ENCODE data around the gene CLN5.

The CLN5 gene

DNA sequence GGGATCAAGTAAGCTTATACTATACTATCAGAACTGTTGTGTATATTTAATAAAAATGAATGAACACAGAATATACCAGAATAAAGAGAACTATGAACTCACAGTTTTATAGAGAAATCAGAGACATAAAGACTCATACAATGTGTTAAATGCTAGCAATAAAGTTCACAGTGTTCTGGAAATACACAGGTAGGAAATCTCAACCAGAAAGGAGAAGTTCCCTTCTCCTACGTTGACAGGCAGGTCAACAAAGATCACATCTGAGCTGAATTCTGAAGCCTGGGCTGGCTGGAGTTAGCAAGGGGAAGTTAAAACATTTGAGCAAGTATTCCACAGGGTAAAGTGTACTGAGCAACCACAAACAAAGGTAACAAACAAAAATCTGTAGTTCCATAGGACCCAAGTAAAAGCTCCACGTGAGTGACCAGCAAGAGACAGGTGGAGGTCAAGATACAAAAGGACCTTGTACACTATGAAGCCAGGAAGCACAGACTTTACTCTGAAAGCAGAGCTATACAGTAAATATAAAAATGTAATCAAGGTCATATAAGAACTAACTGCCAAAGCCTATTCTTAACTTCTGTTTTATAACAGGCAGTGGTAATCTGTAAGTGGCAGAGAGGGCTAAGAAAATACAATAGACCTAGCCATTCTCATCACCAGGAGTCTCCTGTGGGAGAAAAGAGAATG lies 22.1 kb downstream of the CLN5 start:
- Histone ChIP-seq H2AFZ (ENCODE audit: low read depth, low read length, severe bottlenecking) (no peak overlapping the region), H3K4me2 (ENCODE audit: low read depth, low read length, poor library complexity, severe bottlenecking) (no peak overlapping the region), H3K9me2 (replicated peaks; ENCODE audit: insufficient read depth, low read length) (no peaks in the 10 kb centered on the region), H3K4me3 (ENCODE audit: insufficient read depth, low read length, poor library complexity, severe bottlenecking) (no peak overlapping the region), H3K9me3 (ENCODE audit: insufficient read depth, low read length) (no peaks in the 10 kb centered on the region), H4K20me1 (ENCODE audit: low read depth, low read length) (no peaks in the 10 kb centered on the region), H3K9ac (ENCODE audit: low read length) (no peak overlapping the region), H3K27me3 (ENCODE audit: low read length) (no peaks in the 10 kb centered on the region), H3K79me2 (ENCODE audit: insufficient read depth, low read length) (peaks cover 47% of the 10 kb centered on the region), H3K36me3 (ENCODE audit: low read length) (peaks cover 74% of the 10 kb centered on the region), H3K27ac (ENCODE audit: low read depth, low read length) (no peak overlapping the region), H3F3A (ENCODE audit: insufficient read depth) (peaks cover 20% of the 10 kb centered on the region)
- TF ChIP-seq EZH2phosphoT487 (conservative IDR thresholded peaks at IDR 0.05; ENCODE audit: low read length), result no peak
- TF ChIP-seq, protein P1, sequence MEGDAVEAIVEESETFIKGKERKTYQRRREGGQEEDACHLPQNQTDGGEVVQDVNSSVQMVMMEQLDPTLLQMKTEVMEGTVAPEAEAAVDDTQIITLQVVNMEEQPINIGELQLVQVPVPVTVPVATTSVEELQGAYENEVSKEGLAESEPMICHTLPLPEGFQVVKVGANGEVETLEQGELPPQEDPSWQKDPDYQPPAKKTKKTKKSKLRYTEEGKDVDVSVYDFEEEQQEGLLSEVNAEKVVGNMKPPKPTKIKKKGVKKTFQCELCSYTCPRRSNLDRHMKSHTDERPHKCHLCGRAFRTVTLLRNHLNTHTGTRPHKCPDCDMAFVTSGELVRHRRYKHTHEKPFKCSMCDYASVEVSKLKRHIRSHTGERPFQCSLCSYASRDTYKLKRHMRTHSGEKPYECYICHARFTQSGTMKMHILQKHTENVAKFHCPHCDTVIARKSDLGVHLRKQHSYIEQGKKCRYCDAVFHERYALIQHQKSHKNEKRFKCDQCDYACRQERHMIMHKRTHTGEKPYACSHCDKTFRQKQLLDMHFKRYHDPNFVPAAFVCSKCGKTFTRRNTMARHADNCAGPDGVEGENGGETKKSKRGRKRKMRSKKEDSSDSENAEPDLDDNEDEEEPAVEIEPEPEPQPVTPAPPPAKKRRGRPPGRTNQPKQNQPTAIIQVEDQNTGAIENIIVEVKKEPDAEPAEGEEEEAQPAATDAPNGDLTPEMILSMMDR (IDR thresholded peaks at IDR 0.05; ENCODE audit: insufficient read depth, low read length, poor library complexity, severe bottlenecking), result no peak

- peaks cover 58% of the 10 kb centered on the region for H3K79me2 ChIP-seq (ENCODE audit: insufficient read depth, low read length)
- no peak overlapping the region for H3K4me2 ChIP-seq (ENCODE audit: low read depth, low read length, poor library complexity, severe bottlenecking)
- H3K9me3 ChIP-seq (ENCODE audit: insufficient read depth, low read length), result no peaks in the 10 kb centered on the region
- H3K36me3 ChIP-seq (ENCODE audit: low read length), result peaks cover 72% of the 10 kb centered on the region
- H3K4me3 ChIP-seq (ENCODE audit: insufficient read depth, low read length, poor library complexity, severe bottlenecking), result no peak overlapping the region
- H3F3A ChIP-seq (ENCODE audit: insufficient read depth), result peaks cover 28% of the 10 kb centered on the region
- no peaks in the 10 kb centered on the region for H3K9me2 ChIP-seq (replicated peaks; ENCODE audit: insufficient read depth, low read length)
- no peak overlapping the region for H3K9ac ChIP-seq (ENCODE audit: low read length)
- H4K20me1 ChIP-seq (ENCODE audit: low read depth, low read length), result peaks cover 5% of the 10 kb centered on the region; the same call in 1 of the 2 replicates
- no peak overlapping the region for H2AFZ ChIP-seq (ENCODE audit: low read depth, low read length, severe bottlenecking)
- no peaks in the 10 kb centered on the region for H3K27me3 ChIP-seq (ENCODE audit: low read length)
- no peak overlapping the region for H3K27ac ChIP-seq (ENCODE audit: low read depth, low read length)
- TF ChIP-seq EZH2phosphoT487 (conservative IDR thresholded peaks at IDR 0.05; ENCODE audit: low read length), result no peak
- TF ChIP-seq, protein P1 (IDR thresholded peaks at IDR 0.05; ENCODE audit: insufficient read depth, low read length, poor library complexity, severe bottlenecking), result no peak
These were observed 23.2 kb downstream of the CLN5 start for GRCh38 chr13:77014906-77015685.

DNA sequence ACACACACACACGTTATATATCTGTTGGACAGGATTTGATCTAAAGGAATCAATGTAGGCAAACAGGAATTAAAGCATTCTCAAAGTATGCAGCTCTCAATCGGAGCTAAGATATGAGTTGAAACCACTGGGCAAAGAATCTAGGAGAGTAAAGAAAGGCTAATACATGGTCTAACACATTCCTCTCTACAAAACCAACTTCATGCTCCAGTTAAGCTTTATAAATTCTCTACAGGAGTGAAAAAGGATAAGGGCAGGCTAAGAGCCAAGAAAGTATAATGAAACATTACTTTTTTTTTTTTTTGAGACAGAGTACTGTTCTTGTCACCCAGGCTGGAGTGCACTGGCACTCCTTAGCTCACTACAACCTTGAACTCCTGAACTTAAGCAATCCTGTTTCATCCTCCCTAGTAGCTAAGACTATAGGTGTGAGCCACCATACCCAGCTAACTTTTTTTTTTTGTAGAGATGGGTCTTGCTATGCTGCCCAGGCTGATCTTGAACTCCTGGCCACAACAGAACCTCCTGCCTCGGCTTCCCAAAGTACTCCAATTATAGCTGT lies 24.5 kb downstream of the CLN5 start:
- Histone ChIP-seq H3K9me3 (ENCODE audit: insufficient read depth, low read length) (no peaks in the 10 kb centered on the region), H3K27me3 (ENCODE audit: low read length) (no peaks in the 10 kb centered on the region), H3K9me2 (replicated peaks; ENCODE audit: insufficient read depth, low read length) (no peaks in the 10 kb centered on the region), H3F3A (ENCODE audit: insufficient read depth) (peaks cover 28% of the 10 kb centered on the region), H2AFZ (ENCODE audit: low read depth, low read length, severe bottlenecking) (no peak overlapping the region), H3K4me3 (ENCODE audit: insufficient read depth, low read length, poor library complexity, severe bottlenecking) (no peak overlapping the region), H3K4me2 (ENCODE audit: low read depth, low read length, poor library complexity, severe bottlenecking) (no peak overlapping the region), H3K9ac (ENCODE audit: low read length) (no peak overlapping the region), H3K36me3 (ENCODE audit: low read length) (peaks cover 65% of the 10 kb centered on the region), H3K79me2 (ENCODE audit: insufficient read depth, low read length) (peaks cover 71% of the 10 kb centered on the region), H4K20me1 (ENCODE audit: low read depth, low read length) (peaks cover 5% of the 10 kb centered on the region; the same call in 1 of the 2 replicates), H3K27ac (ENCODE audit: low read depth, low read length) (no peak overlapping the region)
- TF ChIP-seq, protein P1 (IDR thresholded peaks at IDR 0.05; ENCODE audit: insufficient read depth, low read length, poor library complexity, severe bottlenecking), result no peak
- no peak for TF ChIP-seq EZH2phosphoT487 (conservative IDR thresholded peaks at IDR 0.05; ENCODE audit: low read length)

All from SU-DHL-6 (cell line).